Measurements from ENCODE around the gene TAF13. TPM values are rescaled to one million over a fixed set of nuclear protein-coding genes. Genes with fewer than 3 reads are reported as not detected.

The TAF13 gene
- total RNA-seq, 1 experiment from 2014 or later = 23.9 TPM

Other genes with a start within 250 kb of the TAF13 start
- not detected in 2 replicates for gene AKNAD1, start 218.9 kb downstream of the TAF13 start, total RNA-seq (2014; rRNA removed; shearing (Covaris generic))
- gene GPSM2, start 199.0 kb downstream of the TAF13 start, total RNA-seq (2014; rRNA removed; shearing (Covaris generic)) = 28.2 and 29.3 TPM in 2 replicates
- 16.6 and 34.7 TPM in 2 replicates for gene CLCC1, start 112.5 kb downstream of the TAF13 start, total RNA-seq (2014; rRNA removed; shearing (Covaris generic))
- gene WDR47, start 33.9 kb downstream of the TAF13 start, total RNA-seq (2014; rRNA removed; shearing (Covaris generic)) = 5.4 and 7.1 TPM in 2 replicates
- 7.2 and 9.6 TPM in 2 replicates for gene TMEM167B, start 14.8 kb upstream of the TAF13 start, total RNA-seq (2014; rRNA removed; shearing (Covaris generic))
- gene ELAPOR1, start 38.1 kb upstream of the TAF13 start, total RNA-seq (2014; rRNA removed; shearing (Covaris generic)) = not detected in 2 replicates
- gene SARS1, start 137.9 kb upstream of the TAF13 start, total RNA-seq (2014; rRNA removed; shearing (Covaris generic)) = 205 and 214 TPM in 2 replicates
- 4.2 and 5.0 TPM in 2 replicates for gene CELSR2, start 173.5 kb upstream of the TAF13 start, total RNA-seq (2014; rRNA removed; shearing (Covaris generic))
- gene PSRC1, start 207.1 kb upstream of the TAF13 start, total RNA-seq (2014; rRNA removed; shearing (Covaris generic)) = 46.8 and 58.2 TPM in 2 replicates
- gene MYBPHL, start 231.0 kb upstream of the TAF13 start, total RNA-seq (2014; rRNA removed; shearing (Covaris generic)) = 0.18 TPM in 1 of 2 replicates, not detected in the other